Mammary epithelial cell (primary cell): Measurements from ENCODE around the gene POLR1C.

Experiments used
- EZH2 ChIP-seq: IDR thresholded peaks from 2 replicates; pipeline ENCODE4 v1.6.1; 2012; ENCODE audit warnings: low read length, inconsistent platforms, borderline replicate concordance
- TF ChIP-seq, protein P1 (sequence below), 2 donors: IDR thresholded peaks in 1 of 2; conservative IDR thresholded peaks in 1 of 2; 2 replicates each; pipeline ENCODE4 v1.5.1; 2011 to 2012; ENCODE audit warnings: inconsistent platforms in 2 of 2, low read length in 2 of 2, mild to moderate bottlenecking in 2 of 2, control low read depth in 1 of 2, low read depth in 1 of 2; ENCODE audit not compliant: insufficient read depth in 1 of 2; ENCODE audit errors: extremely low read depth in 1 of 2

DNA sequence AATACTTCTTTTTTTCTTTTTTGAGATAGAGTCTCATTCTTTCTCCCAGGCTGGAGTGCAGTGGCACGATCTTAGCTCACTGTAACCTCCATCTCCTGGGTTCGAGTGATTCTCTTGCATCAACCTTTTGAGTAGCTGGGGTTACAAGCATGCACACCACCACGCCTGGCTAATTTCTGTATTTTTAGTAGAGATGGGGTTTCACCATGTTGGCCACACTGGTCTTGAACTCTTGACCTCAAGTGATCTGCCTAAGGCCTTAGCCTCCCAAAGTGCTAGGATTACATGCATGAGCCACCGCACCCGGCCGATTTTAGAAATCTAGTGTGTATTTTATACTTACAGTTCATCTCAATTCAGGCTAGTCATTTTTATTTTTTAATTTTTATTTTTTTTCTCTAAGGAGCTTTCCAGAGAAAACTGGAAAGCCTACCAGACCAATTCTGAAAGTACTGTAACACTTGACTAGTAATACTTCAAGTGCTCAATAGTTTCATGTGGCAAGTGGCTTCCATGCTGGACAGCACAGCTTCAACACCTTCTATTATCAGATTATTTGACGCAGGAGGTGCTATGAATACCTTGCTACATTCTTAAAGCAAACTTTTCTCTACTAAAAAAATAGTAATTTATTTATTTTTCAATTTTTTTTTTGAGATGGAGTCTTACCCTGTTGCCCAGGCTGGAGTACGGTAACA lies 25.0 kb downstream of the POLR1C start:
- no peak for TF ChIP-seq EZH2
- TF ChIP-seq, protein P1, sequence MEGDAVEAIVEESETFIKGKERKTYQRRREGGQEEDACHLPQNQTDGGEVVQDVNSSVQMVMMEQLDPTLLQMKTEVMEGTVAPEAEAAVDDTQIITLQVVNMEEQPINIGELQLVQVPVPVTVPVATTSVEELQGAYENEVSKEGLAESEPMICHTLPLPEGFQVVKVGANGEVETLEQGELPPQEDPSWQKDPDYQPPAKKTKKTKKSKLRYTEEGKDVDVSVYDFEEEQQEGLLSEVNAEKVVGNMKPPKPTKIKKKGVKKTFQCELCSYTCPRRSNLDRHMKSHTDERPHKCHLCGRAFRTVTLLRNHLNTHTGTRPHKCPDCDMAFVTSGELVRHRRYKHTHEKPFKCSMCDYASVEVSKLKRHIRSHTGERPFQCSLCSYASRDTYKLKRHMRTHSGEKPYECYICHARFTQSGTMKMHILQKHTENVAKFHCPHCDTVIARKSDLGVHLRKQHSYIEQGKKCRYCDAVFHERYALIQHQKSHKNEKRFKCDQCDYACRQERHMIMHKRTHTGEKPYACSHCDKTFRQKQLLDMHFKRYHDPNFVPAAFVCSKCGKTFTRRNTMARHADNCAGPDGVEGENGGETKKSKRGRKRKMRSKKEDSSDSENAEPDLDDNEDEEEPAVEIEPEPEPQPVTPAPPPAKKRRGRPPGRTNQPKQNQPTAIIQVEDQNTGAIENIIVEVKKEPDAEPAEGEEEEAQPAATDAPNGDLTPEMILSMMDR (conservative IDR thresholded peaks at IDR 0.05 in 1 of 2, IDR thresholded peaks at IDR 0.05 in 1 of 2; ENCODE audit: extremely low read depth in 1 of 2, insufficient read depth in 1 of 2, low read depth in 1 of 2, low read length in 2 of 2): no peak
